AG10803 (cell line): ENCODE measurements around the gene FRK.

Experiments used
- DNase-seq: peaks from one replicate; pipeline ENCODE4 v3.0.0; 2010; ENCODE audit warnings: low read depth
- H3K4me3 ChIP-seq: 2 replicates; pipeline ENCODE4 v1.5.1; 2011; ENCODE audit warnings: mild to moderate bottlenecking, low read length, control low read depth
- TF ChIP-seq, protein P1 (sequence below): conservative IDR thresholded peaks from 2 replicates; pipeline ENCODE4 v1.5.1; 2011; ENCODE audit warnings: mild to moderate bottlenecking, low read length, control low read depth, inconsistent platforms

The FRK gene

DNA sequence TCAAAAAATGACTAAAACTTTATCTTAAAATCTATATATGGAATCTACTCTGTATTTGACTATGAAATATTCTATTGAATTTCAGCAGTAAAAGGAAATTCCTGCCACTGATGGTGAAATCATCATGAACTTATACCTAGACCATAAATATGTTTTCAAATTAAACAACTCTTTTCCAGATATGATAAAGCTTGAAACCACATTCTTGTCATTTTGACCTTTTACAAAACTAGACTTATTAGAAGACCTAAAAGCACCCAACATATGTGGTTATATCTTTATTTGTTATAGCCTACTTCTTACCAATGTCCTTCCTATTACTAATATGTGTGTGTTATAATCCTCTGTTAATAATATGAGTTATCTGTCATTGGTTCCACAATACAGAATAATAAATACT is 35.3 kb downstream of the FRK start:
- TF ChIP-seq, protein P1, sequence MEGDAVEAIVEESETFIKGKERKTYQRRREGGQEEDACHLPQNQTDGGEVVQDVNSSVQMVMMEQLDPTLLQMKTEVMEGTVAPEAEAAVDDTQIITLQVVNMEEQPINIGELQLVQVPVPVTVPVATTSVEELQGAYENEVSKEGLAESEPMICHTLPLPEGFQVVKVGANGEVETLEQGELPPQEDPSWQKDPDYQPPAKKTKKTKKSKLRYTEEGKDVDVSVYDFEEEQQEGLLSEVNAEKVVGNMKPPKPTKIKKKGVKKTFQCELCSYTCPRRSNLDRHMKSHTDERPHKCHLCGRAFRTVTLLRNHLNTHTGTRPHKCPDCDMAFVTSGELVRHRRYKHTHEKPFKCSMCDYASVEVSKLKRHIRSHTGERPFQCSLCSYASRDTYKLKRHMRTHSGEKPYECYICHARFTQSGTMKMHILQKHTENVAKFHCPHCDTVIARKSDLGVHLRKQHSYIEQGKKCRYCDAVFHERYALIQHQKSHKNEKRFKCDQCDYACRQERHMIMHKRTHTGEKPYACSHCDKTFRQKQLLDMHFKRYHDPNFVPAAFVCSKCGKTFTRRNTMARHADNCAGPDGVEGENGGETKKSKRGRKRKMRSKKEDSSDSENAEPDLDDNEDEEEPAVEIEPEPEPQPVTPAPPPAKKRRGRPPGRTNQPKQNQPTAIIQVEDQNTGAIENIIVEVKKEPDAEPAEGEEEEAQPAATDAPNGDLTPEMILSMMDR, result no peak
- DNase-seq, result no peak
- H3K4me3 ChIP-seq, result no peak overlapping the region

DNA sequence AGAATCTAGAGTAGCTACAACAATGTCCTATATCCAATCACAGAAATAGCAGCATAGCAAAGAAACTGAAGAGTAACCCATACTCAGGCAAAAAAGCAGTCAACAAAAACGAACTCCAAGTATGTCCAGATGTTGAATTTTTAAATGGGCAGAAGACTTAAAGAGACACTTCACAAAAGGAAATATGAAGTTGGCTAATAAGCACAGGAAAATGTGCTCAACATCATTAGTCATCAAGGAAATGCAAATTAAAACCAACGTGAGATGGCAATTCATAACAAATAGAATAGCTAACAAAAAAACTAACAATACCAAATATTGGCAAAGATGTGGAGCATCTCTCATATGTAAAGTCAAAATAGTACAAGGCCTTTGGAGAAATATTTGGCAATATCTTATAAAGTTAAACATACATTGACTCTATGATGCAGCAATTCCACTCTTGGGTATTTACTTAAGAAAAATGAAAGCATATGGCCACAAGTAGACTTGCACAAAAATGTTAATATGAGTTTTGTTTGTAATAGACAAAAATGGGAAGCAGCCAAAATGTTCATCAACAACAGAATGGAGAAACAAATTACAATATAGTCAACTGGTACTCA is 37.7 kb downstream of the FRK start:
- DNase-seq, result peak; percentile 32
- TF ChIP-seq, protein P1, result no peak
- H3K4me3 ChIP-seq, result no peak overlapping the region

DNA sequence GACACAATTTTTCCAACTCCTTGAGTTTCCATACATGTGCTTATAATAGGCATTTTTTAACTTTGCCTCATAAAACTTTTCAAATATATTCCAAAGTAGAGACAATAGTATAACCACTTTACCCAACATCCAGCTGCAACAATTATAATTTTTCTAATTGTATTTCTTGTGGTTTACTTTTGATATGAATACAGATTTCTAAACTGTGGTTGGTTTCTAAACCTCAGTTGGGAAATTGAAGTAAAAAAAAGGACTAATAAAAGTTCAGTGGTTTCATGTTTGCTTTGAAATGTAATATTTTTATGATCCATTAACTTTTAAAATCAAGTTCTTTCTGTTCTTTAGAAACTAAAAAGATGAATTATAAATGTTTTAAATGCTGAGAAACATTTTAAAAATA is 40.0 kb downstream of the FRK start:
- DNase-seq, result no peak
- no peak overlapping the region for H3K4me3 ChIP-seq
- TF ChIP-seq, protein P1, result no peak

DNA sequence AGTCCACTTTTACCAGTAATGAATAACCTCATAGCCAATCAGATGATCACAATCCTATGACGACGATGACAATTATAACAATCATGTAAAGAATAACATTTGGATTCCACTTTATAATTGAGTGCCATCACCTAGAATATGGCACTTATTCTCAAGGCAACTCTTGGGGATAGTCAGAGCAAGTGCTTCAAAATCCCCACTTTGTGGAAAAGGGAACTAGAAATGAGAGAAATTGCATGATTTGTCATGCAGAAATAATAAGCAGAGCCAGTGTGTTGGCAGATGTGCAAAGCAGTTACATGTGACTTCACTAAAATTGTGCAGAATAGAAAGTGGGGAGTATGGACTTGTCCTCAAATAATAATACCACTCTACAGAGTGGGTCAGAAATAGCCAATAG is 41.3 kb downstream of the FRK start:
- no peak for DNase-seq
- TF ChIP-seq, protein P1, result no peak
- no peak overlapping the region for H3K4me3 ChIP-seq

DNA sequence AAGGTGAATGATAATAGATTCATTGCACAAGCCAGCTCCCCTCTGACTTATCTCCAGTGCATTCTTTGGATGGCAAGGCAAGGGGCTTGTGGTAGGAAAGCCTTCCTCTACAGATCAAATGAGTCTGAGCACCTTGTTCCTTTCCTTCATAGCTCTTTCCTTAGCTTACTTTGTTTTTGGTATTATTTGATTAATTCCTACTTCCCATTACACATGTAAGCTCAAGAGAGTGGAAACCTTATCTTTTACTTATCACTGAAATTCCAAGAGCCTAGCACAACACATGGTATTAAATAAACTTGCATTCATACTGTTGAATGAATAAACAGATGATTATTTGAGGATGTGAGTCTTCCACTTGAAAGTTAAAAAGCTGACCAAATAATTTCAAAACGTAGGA is 41.7 kb downstream of the FRK start:
- no peak for DNase-seq
- no peak overlapping the region for H3K4me3 ChIP-seq
- TF ChIP-seq, protein P1, result no peak

DNA sequence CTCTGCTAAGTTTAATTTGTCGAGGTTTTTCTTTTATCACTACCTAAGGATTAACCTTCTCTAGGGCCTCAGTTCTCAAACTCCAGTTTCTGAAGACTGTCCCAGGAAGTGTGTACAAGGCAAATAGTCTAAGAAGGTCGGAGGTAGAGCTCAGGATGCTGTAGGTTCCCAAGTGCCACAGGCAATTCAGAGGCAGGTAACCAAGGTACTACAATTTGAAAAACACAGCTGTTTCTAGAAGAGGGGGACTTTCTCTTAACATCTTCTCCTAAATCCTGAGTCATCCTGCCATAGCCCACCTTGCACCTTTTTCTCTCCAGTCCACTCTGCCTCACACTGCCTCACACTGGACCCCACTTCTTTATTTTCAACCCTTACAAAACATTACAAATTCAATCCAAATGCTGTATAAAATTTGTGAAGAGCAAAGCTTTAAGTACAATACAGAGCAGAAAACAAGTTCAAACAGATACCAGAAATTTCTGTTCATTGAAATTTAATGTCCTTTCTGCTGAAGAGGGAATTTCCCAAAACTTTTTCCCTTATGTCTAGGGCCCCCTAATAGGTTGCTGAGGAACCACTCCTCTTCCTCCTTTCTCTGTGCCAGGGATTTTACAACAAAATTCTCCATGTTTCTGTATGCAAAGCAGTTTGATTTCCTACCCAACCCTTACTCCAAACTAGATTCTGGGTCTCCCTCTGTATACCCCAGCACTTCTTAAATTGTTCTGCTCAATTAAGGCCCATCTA is 43.0 kb downstream of the FRK start:
- H3K4me3 ChIP-seq, result no peak overlapping the region
- no peak for DNase-seq

More for the DNA sequence above, 43.0 kb downstream of the FRK start:
- TF ChIP-seq, protein P1, result no peak
